ENCODE results near the gene ADGRG3.
A peak's percentile ranks its signal among the peaks of the same experiment; 100 is the strongest.

Gene ADGRG3

GRCh38 chr16:57668263-57668571 is at the start of gene ADGRG3:
Gene ADGRG3 (plus strand): TSS chr16:57668306. CDS start chr16:57668348, 42 bp downstream.
- no peak for DNase-seq

DNA sequence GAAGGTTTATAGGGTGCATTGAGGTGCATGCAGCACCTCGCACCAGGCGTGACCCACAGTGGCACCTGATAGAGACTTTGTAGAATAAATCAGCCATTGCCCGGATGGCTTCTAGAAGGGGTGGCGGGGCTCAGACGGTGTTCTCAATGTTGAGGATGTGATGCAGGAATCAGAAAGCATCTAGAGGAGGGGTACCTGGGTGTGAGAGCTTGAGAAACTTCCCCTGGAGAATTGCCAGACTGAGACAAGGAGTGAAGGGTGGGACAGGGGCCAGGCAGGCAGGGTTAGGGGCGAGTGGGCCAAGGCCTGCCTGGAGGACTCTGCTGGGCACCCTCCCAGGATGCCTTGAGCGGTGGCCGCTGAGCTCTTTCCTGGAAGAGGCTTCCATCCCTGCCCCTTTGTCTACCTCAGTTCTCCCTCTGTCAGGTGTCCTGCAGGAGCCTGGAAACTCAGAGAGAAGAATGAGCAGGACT is 48.9 kb upstream of the ADGRG3 start:
- DNase-seq = no peak

DNA sequence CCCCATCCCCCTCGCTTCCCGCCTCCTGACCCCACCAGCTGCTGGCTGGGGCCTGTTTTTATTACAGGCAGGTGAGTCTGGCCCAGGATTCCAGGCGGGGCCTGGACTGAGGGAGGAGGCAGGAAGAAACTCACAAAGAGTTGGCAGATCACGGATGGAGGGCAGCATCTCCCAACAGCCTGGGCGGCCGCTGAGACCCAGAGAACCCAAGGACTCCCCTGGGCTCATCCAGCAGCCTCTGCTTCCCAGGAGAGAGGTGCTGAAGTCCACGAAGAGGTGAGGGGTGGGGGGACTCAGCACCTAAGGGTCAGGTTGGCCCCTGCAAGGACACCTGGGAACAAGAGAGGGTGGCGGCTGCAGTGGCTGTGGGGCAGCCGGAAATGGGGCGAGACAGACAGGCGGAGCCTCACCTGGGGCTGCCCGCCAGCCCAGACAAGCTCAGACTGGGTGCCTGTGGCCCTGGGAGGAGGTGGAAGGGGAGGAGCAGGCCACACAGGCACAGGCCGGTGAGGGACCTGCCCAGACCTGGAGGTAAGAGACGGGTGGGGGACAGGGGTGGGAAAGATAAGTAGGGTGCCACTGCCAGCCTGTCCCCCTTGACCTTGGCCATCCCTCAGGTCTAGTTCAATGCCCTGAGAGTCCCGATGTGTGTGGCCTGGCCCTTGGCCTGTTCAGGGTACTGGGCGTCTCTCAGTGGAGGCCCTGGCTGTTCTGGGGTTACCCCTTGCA is 48.3 kb upstream of the ADGRG3 start:
- DNase-seq = no peak

- no peak for DNase-seq
These were observed 47.5 kb upstream of the ADGRG3 start for GRCh38 chr16:57620335-57621231.

DNA sequence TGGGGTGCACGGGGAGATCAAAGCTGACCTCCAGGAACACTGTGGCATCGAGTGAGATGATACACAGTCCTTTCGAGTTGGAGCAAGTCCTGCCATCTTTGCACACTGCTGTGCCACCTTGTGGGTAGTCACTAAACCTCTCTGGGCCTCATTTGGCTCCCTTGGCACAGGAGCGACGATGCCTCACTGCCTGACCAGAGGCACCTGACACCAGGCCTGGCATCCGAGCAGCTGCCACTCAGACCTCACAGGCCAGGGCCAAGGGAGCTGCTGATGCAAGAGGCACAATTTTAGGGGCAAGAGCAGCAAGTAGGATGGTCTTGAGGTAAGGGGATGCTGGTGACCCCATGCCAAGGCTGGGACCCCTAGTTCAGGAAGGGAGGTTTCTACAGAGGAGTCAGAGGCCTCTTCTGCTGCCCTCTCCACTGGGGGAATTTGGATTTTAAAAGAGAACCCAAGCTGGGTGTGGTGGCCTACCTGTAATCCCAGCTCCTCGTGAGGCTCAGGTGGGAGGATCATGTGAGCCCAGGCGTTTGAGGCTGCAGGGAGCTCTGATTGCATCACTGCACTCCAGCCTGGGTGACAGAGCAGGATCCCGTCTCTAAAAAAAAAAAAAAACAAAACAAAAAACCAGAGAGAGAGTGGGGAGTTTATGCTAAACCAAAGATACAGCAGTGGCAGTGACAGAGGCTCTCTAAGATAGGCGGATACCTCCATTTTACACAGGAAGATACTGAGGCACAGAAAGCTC is 46.4 kb upstream of the ADGRG3 start:
- no peak for DNase-seq

- no peak for DNase-seq
These were observed 45.5 kb upstream of the ADGRG3 start for GRCh38 chr16:57622361-57623250.

GRCh38 chr16:57623251-57624043 is 44.7 kb upstream of the ADGRG3 start:
- no peak for DNase-seq

GRCh38 chr16:57624044-57624688 is 43.9 kb upstream of the ADGRG3 start:
- DNase-seq = no peak

DNA sequence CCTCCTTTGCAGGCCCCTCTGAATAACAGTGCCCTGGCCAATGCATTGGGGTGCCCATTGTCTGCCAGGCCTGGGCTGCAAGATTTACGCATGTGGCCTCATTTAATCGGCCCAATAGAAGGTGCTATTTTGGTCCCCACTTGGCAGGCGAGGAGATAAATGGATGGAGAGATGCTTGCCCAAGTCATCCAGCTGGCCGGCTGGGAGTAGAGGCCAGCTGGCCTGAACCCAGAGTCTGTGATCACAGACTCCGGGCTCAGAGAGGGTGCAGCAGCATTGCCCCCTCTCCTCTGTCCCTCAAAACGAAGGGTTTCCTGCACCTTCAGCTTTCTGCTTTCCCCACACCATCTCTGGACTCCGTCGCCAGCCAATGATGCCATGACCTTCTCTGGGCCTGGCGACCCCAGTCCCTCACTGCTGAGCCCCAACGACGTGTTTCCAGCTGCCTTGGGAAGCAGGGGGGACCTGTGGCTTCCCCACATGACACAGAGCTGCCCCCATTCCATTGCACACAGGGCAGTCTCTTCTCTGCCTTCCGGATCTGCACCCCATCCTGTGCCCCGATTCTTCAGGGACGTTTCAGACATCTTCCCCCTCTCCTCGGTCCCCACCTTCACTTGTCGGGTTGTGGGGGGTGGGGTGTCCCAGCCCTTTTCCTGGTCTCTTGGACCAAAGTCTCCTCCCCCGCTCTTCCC is 43.2 kb upstream of the ADGRG3 start:
- DNase-seq = no peak

GRCh38 chr16:57626420-57627170 is 41.5 kb upstream of the ADGRG3 start:
- no peak for DNase-seq

- no peak for DNase-seq
These were observed 40.8 kb upstream of the ADGRG3 start for GRCh38 chr16:57627184-57627871.

DNA sequence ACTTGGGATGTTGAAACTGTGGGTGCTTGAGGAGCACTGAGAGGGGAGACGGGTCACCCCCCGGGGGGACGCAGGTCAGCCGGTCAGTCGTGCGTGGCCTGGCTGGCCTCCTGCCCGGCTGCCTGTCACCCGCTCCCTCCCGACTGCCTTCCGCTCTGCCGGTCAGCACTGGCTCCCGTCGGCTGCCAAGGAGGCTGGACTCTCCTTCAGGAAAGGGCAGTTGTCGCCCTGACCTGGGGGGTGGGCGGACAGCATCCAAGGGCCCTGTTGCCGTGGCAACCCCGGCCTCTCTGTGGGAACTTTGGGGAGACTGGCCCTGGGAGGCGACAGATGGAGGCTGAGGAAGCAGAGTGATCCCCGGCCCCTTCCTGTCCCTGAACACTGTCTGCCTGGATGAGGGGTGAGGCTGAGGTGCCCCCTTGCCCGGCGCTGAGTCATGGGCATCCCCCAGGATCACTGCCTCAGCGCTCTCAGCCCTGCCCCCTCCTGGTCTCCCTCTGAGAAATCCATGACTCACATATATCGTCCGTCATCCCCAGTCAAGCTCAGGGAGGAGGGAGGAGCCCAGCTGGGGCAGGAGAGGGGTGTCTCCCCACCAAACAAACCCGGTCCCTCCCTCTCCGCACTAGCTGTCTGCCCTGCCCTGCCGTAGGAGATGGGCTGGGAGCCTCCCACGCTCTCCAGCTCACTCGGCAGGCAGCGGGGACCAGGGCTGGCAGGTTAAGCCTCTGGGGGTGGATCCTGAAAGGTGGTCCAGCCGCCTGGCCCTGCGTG is 39.9 kb upstream of the ADGRG3 start, which contains the start of gene ADGRG1:
Gene ADGRG1, plus strand, starts transcription at position 623 of the 774 bp plus-strand sequence. CDS start 21,658 bp downstream, outside the sequence.
- peak; percentile 33 to 50 for DNase-seq

GRCh38 chr16:57628783-57629293 is 39.3 kb upstream of the ADGRG3 start:
- DNase-seq = no peak

GRCh38 chr16:57629516-57630406 is 38.3 kb upstream of the ADGRG3 start:
- no peak for DNase-seq

- DNase-seq = no peak
These were observed 37.7 kb upstream of the ADGRG3 start for GRCh38 chr16:57630407-57630797.
